GM18526 (cell line): ENCODE data around the gene NAE1.

Experiments
- POLR2A ChIP-seq: IDR thresholded peaks from 3 replicates; pipeline ENCODE4 v1.6.1; 2011; ENCODE audit not compliant: insufficient read length; ENCODE audit errors: extremely low read depth

Gene NAE1

DNA sequence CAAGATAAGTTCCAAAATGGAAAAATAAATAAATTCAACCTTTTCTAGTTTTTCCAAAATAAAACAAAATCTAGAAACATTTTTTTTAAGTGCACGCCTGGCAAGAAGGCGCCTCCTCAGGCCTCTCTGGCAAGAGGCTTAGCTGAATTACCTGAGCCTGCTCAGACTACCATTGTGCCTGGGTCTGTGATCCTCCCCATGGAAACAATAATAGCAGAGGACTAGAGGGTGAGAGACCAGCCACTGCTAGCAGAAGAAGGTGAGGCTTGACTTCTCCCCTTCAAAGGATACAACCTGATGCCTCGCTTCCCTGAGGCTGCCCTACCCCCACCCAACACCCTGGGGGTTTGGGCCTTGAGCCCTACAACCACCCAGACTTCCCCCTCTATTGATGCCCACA is 44.2 kb downstream of the NAE1 start:
- no peak for TF ChIP-seq POLR2A

DNA sequence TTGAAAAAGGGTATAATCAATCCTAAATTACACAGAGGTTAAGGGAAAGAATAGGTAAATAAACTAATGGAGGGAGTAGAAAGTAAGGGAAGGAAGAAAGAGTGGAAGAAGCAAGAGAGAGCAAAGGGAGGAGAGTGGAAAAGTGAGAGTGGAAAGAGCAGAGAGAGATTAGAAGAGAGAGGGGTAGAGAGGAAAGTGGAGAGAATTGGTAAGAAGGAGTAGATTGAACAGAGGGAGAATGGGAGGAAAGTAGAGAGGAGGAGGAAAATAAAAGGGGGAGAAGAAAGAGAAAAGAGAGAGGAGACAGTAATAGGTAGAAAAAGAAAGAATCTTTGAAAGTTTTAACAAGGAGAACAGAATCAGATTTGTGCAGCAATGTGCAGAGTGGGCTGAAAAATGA is 54.3 kb downstream of the NAE1 start:
- TF ChIP-seq POLR2A: no peak

DNA sequence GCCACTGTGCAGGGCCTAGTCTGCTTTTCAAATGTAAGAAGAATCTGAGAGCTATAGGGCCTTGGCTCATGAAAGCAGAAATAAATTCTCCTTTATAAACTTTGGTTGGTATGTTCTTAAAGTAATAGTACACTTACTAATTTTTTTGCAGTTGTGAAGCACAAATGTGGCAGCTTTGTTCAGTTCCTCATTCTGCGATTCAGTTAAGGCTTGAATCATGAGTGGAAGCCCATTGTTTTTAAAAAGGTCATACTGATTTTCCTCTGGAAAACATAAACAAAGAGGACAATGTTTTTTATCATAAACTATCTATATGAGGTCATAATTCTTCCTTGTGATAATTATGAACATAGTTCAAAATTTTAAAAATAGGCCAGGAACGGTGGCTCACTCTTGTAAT is 55.8 kb downstream of the NAE1 start:
- TF ChIP-seq POLR2A: no peak

DNA sequence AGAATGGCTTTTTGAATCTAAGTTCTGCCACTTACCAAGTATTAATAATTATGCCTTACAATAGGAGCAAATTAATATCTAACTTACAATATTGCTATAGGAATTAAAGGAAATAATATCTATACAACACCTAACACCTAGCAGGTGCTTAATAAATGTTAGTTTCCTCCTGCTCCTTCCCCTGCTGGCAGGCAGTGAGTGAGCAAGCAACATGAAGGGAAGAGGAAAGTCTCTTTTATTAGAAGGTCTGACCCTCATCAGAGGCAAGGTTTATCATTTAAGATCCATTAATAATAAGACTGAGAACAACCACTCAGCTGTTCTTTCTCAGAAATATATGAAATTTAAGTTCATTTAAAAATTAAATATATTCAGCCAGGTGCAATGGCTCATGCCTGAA is 72.7 kb downstream of the NAE1 start:
- TF ChIP-seq POLR2A: no peak

DNA sequence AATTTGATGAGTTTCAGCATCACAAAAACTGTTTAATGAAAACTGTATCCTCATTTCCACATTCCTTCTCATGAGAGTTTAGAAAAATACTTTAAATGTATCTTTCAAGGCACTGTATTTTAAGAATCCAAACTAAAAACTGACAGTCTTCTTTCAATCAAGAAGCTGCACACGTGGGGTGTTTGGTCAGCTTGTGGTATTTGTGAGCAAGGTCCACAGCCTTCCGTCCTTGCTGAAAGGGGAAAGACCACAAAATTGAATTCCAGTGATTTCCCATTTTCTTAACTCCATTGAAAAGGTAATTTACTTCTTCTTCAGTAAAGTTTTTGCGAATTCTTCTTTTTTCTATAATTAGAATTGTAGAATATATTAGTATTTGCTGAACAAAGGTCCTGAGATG is 76.0 kb downstream of the NAE1 start:
- no peak for TF ChIP-seq POLR2A

DNA sequence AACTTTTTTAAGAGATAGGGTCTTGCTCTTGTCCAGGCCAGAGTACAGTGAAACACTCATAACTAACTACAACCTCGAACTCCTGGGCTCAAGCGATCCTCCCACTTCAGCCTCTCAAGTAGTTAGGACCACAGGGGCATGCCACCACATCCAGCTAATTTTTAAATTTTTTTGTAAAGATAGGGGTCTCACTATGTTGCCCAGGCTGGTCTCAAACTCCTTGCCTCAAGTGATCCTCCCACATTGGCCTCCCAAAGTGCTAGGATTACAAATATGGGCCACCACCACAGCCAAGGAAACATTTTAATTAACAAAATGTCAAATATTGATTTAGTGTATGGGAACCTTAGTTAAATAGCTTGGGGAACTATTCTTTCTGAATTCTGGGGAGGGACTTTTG is 76.6 kb downstream of the NAE1 start:
- TF ChIP-seq POLR2A: no peak

DNA sequence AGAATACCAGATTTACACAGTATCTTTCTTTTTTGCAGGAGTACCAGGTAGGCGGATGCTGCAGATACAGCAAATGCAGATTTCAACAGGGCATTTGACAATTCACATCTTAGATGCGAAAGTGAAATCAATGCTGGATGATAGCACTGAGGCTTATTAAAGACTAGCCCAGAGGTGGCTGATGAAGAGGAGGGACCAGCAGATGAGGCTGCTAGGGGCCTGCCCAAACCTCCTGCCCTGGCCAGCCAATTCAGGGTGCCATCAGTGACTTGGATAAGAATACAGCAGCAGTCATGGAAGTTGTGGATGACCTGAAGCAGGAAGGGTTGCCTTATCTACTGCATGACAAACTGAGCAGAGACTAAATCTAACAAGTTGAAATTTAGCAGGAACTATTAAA is 77.8 kb downstream of the NAE1 start:
- TF ChIP-seq POLR2A: no peak
